Prostate gland (tissue), 2 donors: ENCODE results near the gene LRRC18.

Source experiments
- CTCF ChIP-seq, 4 experiments: fragments of 200-600 bp in 2 of 4; fragments of 450-650 bp in 2 of 4; sonication (generic) in 2 of 4; IDR thresholded peaks; 1 replicate in 3 of 4; 2 replicates in 1 of 4; pipeline ENCODE4 v1.5.1; 2016 to 2019; ENCODE audit warnings: antibody characterized with exemption in 4 of 4, mild to moderate bottlenecking in 2 of 4, moderate library complexity in 2 of 4
- POLR2AphosphoS5 ChIP-seq: sonication (generic); formaldehyde crosslinking; IDR thresholded peaks from one replicate; pipeline ENCODE4 v1.6.1; 2017; ENCODE audit warnings: antibody characterized with exemption

DNA sequence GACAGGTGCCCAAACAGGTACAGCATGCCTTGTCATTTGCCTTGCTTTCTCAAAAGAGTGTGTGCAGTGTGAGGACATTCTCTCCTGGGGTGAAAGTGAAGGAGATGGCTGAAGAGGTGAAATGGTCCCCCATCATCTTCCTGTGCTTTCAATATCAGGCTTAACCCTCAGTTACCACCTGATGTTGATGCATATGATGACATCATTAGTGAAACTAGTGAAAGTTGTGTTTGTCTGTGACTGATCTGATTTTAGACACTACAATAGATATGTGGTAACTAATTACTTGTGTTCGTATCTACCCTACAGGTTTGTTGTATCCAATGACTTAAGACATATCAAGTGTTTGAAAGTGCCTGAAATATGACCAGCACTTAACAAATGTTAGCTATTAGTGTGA lies 24.4 kb upstream of the LRRC18 start:
- TF ChIP-seq CTCF (IDR thresholded peaks at IDR 0.05) = no peak
- TF ChIP-seq POLR2AphosphoS5 = no peak
